ENCODE data around the gene INTS1.

Gene INTS1

GRCh38 chr7:1426474-1426873 lies 77.7 kb downstream of the INTS1 start:
- H3K4me3 ChIP-seq (ENCODE audit: control insufficient read depth, low read depth, low read length) = no peak overlapping the region
- DNase-seq (ENCODE audit: low read depth) = no peak
- TF ChIP-seq, protein P1, sequence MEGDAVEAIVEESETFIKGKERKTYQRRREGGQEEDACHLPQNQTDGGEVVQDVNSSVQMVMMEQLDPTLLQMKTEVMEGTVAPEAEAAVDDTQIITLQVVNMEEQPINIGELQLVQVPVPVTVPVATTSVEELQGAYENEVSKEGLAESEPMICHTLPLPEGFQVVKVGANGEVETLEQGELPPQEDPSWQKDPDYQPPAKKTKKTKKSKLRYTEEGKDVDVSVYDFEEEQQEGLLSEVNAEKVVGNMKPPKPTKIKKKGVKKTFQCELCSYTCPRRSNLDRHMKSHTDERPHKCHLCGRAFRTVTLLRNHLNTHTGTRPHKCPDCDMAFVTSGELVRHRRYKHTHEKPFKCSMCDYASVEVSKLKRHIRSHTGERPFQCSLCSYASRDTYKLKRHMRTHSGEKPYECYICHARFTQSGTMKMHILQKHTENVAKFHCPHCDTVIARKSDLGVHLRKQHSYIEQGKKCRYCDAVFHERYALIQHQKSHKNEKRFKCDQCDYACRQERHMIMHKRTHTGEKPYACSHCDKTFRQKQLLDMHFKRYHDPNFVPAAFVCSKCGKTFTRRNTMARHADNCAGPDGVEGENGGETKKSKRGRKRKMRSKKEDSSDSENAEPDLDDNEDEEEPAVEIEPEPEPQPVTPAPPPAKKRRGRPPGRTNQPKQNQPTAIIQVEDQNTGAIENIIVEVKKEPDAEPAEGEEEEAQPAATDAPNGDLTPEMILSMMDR (conservative IDR thresholded peaks at IDR 0.05; ENCODE audit: control insufficient read depth, insufficient read depth, low read depth, low read length) = no peak

GRCh38 chr7:1425292-1426136 lies 78.7 kb downstream of the INTS1 start:
- TF ChIP-seq, protein P1 (conservative IDR thresholded peaks at IDR 0.05; ENCODE audit: control insufficient read depth, insufficient read depth, low read depth, low read length) = no peak
- no peak overlapping the region for H3K4me3 ChIP-seq (ENCODE audit: control insufficient read depth, low read depth, low read length)
- no peak for DNase-seq (ENCODE audit: low read depth)

DNA sequence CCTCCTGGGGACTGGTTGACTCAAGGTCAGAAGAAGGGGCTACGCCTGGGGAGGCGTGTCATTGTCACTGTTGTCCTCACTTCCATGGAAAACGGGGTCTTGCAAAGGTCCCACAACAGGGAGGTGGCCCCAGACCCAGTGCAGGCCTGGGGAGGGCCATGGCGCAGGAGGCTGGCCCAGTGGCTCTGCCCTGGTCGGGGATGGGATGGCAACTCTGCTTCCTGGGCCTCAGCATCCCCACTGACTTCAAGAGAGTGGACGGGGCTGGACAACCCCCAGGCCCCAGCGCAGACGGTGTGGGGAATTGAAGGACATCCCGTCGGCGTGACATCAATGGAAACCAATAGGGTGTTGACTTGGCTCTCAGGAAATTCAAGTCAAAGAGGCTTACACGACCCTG lies 80.1 kb downstream of the INTS1 start:
- DNase-seq (ENCODE audit: low read depth) = no peak
- H3K4me3 ChIP-seq (ENCODE audit: control insufficient read depth, low read depth, low read length) = no peak overlapping the region
- TF ChIP-seq, protein P1 (conservative IDR thresholded peaks at IDR 0.05; ENCODE audit: control insufficient read depth, insufficient read depth, low read depth, low read length) = no peak

DNA sequence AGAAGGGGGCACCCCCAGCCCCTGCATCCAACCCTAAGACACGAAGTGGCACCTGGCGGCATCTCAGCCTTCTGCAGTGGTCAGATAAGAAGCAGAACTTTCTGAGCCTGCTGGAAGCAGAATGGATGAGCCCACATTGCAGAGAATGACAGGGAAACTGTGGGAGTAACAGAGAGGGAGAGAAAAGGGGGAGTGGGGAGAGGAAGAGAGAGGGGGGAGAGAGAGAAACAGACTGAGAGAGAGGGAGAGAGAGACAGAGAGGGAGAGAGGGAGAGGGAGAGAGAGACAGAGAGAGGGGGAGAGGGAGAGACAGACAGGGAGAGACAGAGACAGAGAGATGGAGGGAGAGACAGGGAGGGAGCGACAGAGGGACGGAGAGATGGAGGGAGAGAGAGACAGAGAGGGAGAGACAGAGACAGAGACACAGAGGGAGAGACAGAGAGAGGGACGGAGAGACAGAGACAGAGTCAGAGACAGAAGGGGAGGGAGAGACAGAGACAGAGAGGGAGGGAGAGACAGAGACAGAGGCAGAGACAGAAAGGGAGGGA lies 80.9 kb downstream of the INTS1 start:
- DNase-seq (ENCODE audit: low read depth) = no peak
- TF ChIP-seq, protein P1 (conservative IDR thresholded peaks at IDR 0.05; ENCODE audit: control insufficient read depth, insufficient read depth, low read depth, low read length) = no peak
- no peak overlapping the region for H3K4me3 ChIP-seq (ENCODE audit: control insufficient read depth, low read depth, low read length)

- TF ChIP-seq, protein P1 (conservative IDR thresholded peaks at IDR 0.05; ENCODE audit: control insufficient read depth, insufficient read depth, low read depth, low read length) = no peak
- DNase-seq (ENCODE audit: low read depth) = no peak
Observed at GRCh38 chr7:1422512-1423263, 81.5 kb downstream of the INTS1 start.

DNA sequence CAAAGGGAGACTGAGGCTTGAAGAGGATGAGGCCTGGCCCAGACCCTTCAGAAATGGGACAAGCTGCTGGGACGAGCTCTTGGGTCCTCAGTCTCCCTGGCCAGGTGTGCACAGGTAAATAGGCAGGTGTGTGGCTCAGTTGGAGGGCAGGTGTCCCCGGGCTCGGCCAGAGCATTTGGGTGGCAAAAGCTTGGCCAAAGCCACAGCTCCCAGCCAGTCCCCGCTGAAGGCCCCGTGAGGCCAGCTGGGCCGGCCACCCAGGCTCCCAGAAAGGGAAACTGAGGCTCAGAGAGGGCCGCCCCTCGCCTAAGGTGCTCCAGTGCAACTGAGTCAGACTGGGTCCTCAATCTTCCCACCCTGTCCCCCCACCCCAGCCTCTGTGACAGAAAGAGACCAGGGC lies 82.2 kb downstream of the INTS1 start:
- DNase-seq (ENCODE audit: low read depth) = no peak
- H3K4me3 ChIP-seq (ENCODE audit: control insufficient read depth, low read depth, low read length) = no peak overlapping the region
- TF ChIP-seq, protein P1 (conservative IDR thresholded peaks at IDR 0.05; ENCODE audit: control insufficient read depth, insufficient read depth, low read depth, low read length) = no peak

More at GRCh38 chr7:1422512-1423263, 81.5 kb downstream of the INTS1 start:
- H3K4me3 ChIP-seq (ENCODE audit: control insufficient read depth, low read depth, low read length) = no peak overlapping the region
